DLD1 (cell line): ENCODE results near the gene HMCN1.

Experiments
- in situ Hi-C: cut with HindIII; loops from 2 replicates; pipeline ENCODE4 v1.10.0; 2017; ENCODE audit warnings: low sequenced_read_pairs

The HMCN1 gene

GRCh38 chr1:185895208-185895900 is 161.2 kb downstream of the HMCN1 start:
- in situ Hi-C loops: no loop called here

DNA sequence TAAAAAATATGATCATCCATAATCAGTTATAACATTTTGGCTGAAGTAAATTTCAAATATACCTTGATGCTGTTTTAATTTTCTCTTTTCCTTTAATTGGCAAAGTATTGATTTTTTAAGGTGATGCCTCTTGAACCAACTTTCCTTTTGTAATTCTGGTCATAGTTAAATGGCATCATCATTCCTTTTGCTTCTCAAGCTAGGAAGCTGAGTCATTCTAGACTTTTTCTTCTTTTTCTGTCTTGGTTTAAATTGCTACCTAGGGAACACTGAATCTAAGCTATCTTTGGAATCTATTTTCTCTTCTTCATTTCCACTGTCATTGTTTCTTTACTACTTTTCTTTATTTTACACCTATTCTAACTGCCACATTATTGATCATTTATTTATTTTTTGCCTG is 162.7 kb downstream of the HMCN1 start:
- in situ Hi-C loops: no loop called here

DNA sequence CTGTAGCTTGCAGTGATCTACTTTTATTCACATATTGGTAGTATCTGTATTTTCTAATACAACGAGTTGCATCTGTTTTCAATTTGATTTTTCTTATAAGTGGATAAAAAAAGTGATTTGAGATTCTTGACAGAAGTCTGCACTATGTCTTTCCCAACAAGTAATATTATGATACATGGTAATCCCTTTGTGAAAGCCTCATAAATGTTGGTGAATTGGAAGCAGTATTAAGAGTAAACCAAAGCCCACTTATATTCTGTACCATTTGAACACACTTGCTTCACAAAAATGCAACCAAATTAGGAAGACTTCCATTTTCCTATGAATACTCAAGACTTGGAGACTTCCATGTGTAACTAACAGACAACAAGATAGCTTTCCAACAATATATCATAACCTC is 172.0 kb downstream of the HMCN1 start:
- in situ Hi-C loops: no loop called here

DNA sequence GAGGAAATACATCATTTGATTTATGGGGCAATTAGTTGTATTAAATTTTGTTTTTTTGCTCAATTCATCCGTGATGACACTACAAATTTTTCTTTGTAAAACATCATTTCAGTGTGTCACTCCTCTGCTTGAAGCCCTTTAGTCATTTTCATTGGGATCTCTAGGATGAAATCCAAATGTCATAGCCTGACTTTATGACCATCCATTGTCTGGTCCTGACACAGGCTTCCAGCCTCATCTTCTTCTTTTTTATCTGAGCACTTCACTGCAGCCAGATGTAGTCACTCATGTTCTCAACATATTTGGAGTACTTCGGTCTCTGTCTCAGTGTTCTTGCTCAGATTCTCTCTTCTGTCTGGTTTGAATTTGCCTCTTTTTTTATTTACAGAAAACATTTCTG is 173.1 kb downstream of the HMCN1 start:
- in situ Hi-C loops: no loop called here

DNA sequence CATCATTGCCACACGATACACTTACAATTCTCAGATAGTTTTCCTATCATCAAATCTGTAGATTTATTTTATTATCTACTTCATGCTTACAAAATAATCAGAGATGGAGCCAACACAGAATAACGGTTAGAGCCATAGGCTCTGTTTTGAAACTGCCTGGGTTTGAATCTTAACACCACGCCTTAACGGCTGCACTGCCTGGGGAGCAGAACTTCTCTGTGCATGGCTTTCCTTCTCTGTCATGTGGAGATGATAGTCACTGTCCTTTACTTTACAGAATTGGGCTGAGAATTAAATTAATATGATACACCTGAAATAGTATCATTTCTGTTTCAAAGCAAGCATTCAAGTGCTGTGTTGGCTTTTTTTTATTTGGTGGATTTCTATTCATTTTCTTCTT is 177.8 kb downstream of the HMCN1 start:
- in situ Hi-C loops: no loop called here

DNA sequence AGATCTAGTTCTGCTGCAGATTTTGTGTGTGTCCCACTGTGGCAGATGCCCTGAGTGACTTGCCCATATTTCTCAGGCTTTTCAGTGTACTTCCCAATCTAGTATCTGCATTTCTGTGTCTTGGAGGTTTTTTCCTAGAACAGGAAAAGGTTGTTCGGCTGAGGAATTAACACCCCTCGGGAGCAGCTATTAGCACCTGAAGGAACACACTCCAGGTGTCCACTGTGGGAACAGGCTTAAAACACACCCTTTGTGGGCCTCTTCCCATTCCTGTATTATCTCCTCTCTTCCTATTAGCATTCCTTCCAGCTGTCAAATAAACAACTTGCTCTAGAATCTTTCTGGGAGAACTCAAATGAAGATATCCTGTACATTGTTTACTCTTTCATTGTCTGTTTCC is 178.3 kb downstream of the HMCN1 start:
- in situ Hi-C loops: no loop called here

DNA sequence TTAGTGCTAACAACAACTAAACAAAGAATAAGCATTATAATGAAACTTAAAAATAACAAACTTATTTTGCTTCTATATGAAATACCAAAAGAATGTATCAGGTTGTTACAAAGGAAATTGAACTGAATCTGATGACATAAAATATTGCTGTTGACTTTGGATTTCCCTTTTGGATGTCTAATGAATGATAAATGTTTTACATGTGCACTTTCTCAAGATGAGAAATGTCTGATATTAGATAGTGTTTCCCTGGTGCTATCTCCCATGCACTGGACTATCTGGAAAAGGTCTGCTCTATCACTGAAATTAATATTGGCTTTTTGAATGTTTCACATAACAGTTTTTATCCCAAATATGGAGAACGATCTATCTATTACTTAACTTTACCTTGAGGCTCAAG is 179.9 kb downstream of the HMCN1 start:
- in situ Hi-C loops: no loop called here

- in situ Hi-C loops: no loop called here
Measured at GRCh38 chr1:185916861-185917260, 182.7 kb downstream of the HMCN1 start.

- in situ Hi-C loops: no loop called here
Measured at GRCh38 chr1:185917646-185918045, 183.5 kb downstream of the HMCN1 start.

DNA sequence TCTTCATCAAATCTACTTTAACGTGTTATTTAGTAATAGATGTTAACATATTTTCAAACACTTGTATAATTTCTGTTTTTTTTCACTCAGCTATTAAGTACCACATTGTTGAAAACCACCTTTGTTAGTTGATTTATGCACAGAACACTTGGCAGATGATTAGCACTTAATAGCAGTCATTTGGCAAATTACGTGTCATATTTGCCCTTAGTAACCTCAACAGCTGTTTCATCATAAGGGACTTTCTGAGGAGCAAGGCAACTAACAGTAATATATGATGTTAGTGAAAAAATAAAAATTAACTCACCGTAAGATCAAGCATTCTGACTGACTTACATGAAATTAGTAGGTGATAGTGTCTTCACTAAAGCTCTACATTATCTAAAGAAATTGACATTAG is 186.4 kb downstream of the HMCN1 start:
- in situ Hi-C loops: no loop called here

GRCh38 chr1:185921636-185922035 is 187.4 kb downstream of the HMCN1 start:
- in situ Hi-C loops: no loop called here

DNA sequence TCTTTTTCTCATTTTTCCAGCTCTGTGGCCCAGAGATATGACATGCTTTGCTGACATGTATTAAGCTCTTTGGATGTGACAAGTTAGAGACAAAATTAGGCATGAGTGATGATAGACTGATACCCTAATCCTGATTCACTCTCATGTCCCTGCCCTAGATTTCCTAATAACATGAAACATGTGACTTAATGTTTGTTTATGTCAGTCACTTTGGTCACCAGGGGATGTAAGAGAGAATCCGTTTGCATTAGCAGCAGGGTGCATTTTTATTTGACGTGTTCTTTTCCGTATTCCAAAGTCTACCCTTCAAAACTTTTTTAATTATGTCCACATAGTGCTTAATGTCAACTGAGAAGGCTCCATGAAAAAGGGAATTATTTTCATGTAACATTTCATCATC is 192.4 kb downstream of the HMCN1 start:
- in situ Hi-C loops: no loop called here

GRCh38 chr1:185929776-185930175 is 195.6 kb downstream of the HMCN1 start:
- in situ Hi-C loops: no loop called here

- in situ Hi-C loops: no loop called here
Measured at GRCh38 chr1:185931438-185931837, 197.2 kb downstream of the HMCN1 start.

DNA sequence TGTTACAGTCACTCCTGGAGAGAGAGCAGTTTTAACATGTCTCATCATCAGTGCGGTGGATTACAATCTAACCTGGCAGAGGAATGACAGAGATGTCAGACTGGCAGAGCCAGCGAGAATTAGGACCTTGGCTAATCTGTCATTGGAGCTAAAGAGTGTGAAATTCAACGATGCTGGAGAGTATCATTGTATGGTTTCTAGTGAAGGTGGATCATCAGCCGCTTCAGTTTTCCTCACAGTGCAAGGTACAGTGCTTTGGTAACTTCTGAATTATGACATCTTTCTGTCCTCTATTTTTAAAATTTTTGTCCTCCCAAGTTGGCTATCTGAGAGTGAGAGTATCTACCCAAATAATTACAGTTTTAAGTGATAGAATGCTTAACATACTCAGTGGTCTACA is 199.4 kb downstream of the HMCN1 start:
- in situ Hi-C loops: no loop called here

DNA sequence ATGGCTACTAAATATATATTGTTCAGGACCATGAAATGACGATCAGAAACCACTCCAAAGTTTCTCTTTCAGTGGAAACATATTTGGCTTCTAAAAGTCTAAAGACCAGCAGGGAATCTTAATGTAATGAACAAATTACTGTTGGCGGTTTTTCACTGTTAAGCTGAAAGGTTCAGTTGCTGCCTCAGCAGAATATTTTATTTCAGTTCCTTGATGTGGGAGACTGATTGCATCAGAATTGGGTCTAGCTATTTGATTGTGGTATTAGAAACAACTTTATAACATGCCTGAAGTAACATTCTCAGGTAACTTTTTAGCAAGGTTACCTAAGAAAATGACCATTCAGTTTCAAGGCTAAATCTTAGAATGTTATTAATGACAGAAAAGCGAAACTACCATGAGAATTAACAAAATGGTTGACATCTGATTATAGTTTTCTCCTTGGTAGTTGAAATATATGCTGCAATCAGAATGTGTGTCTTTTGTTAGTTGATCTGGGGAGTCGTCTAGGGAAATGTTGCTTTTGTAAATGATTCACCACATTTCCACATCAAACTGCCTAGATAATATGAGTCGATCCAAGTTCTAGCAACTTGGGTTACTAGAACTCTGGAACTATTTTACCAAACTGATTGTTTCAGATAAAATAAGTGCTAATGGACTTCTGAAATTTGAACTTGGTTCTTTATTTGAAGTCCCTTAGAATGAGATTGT is 200.4 kb downstream of the HMCN1 start:
- in situ Hi-C loops: no loop called here

- in situ Hi-C loops: no loop called here
Measured at GRCh38 chr1:185935360-185935759, 201.2 kb downstream of the HMCN1 start.

DNA sequence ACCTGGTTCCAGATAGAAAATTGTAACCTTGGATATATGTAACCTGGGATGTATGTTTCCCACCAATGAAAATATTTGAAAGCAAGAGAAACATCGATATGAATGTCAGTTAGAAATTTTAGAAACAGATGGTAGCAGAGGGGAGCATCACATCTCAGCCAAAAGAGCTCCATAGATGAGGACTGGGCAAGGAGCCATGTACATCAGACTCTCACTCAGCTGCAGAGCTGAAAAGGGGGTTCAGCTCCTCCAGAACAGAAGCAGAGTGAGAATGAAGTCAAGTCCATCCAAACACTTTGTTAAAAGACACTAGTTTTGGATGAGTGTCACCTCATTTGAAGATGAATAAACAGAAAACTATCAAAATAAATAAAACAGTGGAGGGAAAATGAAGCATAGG is 202.4 kb downstream of the HMCN1 start:
- in situ Hi-C loops: no loop called here

DNA sequence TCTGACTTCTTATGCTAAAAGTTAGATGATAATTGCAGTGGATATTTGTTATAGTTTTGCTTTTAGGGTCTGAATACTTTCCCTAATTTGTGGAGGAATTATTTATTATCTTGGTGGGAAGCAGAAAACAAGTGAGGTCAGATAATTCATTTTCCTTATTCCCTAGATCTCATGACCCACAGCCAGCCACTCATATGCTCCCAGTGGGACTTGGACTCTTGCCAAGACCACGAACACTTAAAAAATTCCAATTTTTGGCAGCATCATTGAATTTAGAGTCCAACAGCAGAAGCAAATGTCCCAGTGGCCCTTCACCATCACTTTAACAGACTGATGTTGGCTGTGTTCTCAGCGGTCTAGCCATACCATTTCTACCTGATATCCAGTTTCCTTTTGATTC is 204.2 kb downstream of the HMCN1 start:
- in situ Hi-C loops: no loop called here

DNA sequence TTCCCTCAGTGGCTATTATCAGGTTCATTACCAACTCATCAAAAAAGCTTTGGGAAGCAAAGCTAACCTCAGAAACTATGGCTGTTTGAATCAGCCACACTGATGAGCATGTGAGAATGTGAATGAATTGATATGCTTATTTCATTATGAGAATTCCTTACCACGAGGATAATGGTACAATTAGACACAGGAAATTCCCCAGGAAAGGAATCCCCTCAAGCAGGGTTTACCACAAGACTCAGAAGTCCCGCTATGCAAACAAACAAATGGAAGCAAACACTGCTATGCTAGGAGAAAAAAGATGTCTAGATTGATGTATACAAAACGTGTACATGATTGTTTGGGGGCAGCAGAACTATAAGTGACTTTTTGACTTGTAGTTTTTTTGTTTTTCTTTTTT is 205.0 kb downstream of the HMCN1 start:
- in situ Hi-C loops: no loop called here

DNA sequence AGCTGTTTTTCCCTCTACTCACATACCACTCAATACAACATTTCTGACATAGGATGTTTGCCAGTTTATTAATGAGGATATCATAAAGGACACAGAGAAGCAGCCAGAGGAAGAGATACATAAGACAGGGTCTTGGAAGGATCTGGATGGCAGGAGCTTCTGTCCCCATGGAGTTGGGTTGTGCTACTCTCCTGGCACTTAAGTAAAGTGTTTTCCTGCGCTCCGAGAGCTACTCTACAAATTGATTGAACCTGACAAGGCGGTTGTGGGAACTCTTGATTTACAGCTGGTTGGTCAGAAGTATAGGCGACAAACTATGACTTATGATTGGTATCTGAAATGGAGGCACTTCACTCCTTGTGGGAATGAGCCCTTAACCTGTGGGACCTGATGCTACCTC is 208.8 kb downstream of the HMCN1 start:
- in situ Hi-C loops: no loop called here

DNA sequence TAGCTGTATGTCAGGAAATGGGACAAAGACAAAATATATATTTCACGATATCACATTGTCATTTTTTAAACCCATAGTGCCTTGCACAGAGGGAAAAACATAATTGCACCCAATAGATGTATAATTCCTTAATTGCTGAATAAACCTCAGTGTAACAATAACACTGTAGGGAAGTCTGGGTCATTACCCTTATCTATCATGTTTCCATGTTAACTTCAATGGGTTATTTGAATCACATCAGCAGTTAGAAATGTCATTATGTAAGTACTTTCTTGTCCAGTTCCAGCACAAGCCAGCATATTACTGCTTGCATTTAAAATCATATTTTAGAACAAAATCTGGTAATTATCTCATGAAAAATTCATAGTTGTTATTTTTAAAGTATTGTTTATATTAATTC is 222.7 kb downstream of the HMCN1 start:
- in situ Hi-C loops: no loop called here
